ENCODE measurements around the gene CHKA. TPM values are rescaled to one million over a fixed set of nuclear protein-coding genes. Genes with fewer than 3 reads are reported as not detected.

CHKA gene
- total RNA-seq, 1 experiment from 2014 or later: 63.0 TPM

GRCh38 chr11:68057807-68058206 is 63.4 kb downstream of the CHKA start:
- no peaks in the 10 kb centered on the region for H3K79me1 ChIP-seq (ENCODE audit: insufficient read depth, low read depth, low read length, poor library complexity, severe bottlenecking)
- no peak overlapping the region for H3K18ac ChIP-seq (ENCODE audit: insufficient read length, low read depth, low read length)
- H3T11ph ChIP-seq (ENCODE audit: low read length): no peak overlapping the region
- no peak overlapping the region for H3K4me2 ChIP-seq (ENCODE audit: insufficient read depth, insufficient read length, low read length)
- no peak overlapping the region for H4K91ac ChIP-seq (ENCODE audit: insufficient read length, low read depth, low read length)
- H4K5ac ChIP-seq (ENCODE audit: insufficient read length, low read depth, low read length): no peak overlapping the region
- H2BK120ac ChIP-seq (ENCODE audit: low read depth, low read length, poor library complexity, severe bottlenecking): no peak overlapping the region
- H4K20me1 ChIP-seq (ENCODE audit: control insufficient read depth, insufficient read depth, insufficient read length): no peaks in the 10 kb centered on the region
- no peak overlapping the region for H3K23ac ChIP-seq (ENCODE audit: insufficient read length, low read depth, low read length)
- Mint-ChIP-seq H3K27ac (peak overlapping the region in 1 of 3 experiments; percentile 3; a peak in 1 of 7 replicates), H3K36me3 (ENCODE audit: insufficient read depth in 1 of 3, low read depth in 3 of 3) (peaks cover 27 to 68% (median 49%) of the 10 kb centered on the region in 3 experiments), H3K4me1 (no peaks in the 10 kb centered on the region), H3K27me3 (ENCODE audit: low read depth) (no peaks in the 10 kb centered on the region), H3K4me3 (no peak overlapping the region), H3K9me3 (no peaks in the 10 kb centered on the region)
- no peak overlapping the region for H3K14ac ChIP-seq (ENCODE audit: insufficient read depth, low read length)
- TF ChIP-seq CTCF (conservative IDR thresholded peaks at IDR 0.05): no peak
- no peak overlapping the region for H3K9ac ChIP-seq (ENCODE audit: extremely low read depth, insufficient read length, low read length)
- no peak overlapping the region for H2AFZ ChIP-seq (ENCODE audit: low read length)
- no peaks in the 10 kb centered on the region for H3K27me3 ChIP-seq (ENCODE audit: insufficient read depth, low read length)
- no peak overlapping the region for H3K27ac ChIP-seq (ENCODE audit: insufficient read length, low read depth, low read length)
- no peak overlapping the region for H3K4ac ChIP-seq (ENCODE audit: low read depth, low read length)
- no peak overlapping the region for H4K8ac ChIP-seq (replicated peaks; ENCODE audit: insufficient read length, low read depth, low read length)
- H2BK20ac ChIP-seq (ENCODE audit: low read depth, low read length, poor library complexity, severe bottlenecking): no peak overlapping the region
- H3K79me2 ChIP-seq (ENCODE audit: insufficient read depth, low read length): no peaks in the 10 kb centered on the region
- H2BK15ac ChIP-seq (ENCODE audit: low read depth, low read length): no peak overlapping the region
- no peak for DNase-seq
- H3K9me3 ChIP-seq (ENCODE audit: control insufficient read depth, low read depth, low read length): no peaks in the 10 kb centered on the region
- no peak overlapping the region for H2AK5ac ChIP-seq (ENCODE audit: insufficient read length, low read length)
- H3K23me2 ChIP-seq (ENCODE audit: insufficient read length, low read depth, low read length, poor library complexity, severe bottlenecking): no peaks in the 10 kb centered on the region
- H3K56ac ChIP-seq (ENCODE audit: insufficient read length, low read depth, low read length): no peak overlapping the region
- H2BK5ac ChIP-seq (ENCODE audit: insufficient read length, low read length): no peak overlapping the region
- WGBS (ENCODE audit: extremely low coverage, insufficient read length, low lambda C conversion rate): no CpG with 5 or more reads among the region's 4 CpGs
- no peak overlapping the region for H2BK12ac ChIP-seq (ENCODE audit: insufficient read length, low read depth, low read length)
- no peaks in the 10 kb centered on the region for H3K4me1 ChIP-seq (ENCODE audit: insufficient read depth, low read length)

Measured in H9 (cell line).